Central memory CD4-positive, alpha-beta T cell (primary cell): Measurements from ENCODE around the gene SRSF4.
"Not testable (repeated sequence)": the region's sequence is repeated elsewhere in the genome, so short reads cannot be mapped to it uniquely, and the experiment has no call there.

Source experiments
- DNase-seq: peaks from one replicate; pipeline ENCODE4 v3.0.0; 2022

SRSF4 gene

DNA sequence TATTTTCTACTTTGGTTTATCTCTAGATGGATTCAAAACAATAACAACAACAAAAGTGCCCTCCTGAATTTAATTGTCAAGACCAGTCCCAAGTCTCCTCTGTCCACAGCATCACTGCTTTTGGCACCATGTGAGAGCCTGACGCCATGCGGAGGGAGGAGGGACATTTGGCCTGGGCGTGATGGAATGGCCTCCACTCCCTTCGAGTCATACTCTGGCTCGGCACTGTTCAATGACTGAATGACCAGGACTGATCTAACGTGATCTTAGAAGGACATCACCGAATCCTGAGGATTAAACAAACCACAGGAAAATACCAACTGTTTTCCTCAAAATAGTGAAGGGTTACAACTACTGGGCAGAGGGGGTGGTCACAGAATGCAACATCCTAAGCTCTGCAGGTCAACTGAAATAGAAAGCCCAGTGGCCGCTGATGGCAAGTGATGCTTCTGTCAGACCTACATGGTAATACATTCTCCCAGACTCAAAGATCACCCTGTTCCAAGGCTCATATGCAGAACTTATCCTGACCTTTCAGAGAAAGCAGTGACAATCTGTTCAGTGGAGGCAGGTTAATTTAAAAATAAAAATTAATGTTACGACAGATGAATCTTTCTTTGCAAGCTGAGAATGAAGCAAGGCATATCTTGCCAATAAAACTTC, 19.1 kb downstream of the SRSF4 start:
- no peak for DNase-seq

DNA sequence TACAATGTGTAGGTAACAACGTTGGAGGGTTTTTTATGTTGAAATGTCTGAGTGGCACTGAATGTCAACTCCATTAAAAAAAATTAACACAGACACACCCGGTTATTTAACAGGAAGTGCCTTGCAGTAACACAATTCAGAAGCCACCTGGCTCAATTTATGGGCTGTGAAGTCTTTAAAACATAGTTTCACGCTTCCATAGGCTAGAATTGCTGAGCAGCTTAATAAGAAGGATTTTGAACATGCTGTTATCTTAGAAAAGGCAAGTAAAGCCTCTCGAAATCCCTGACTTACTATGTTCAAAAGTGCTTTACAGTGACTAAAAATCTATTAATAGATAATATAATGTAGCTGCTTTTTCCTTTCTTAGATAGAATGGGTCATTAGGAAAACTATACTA, 19.7 kb downstream of the SRSF4 start:
- no peak for DNase-seq

DNA sequence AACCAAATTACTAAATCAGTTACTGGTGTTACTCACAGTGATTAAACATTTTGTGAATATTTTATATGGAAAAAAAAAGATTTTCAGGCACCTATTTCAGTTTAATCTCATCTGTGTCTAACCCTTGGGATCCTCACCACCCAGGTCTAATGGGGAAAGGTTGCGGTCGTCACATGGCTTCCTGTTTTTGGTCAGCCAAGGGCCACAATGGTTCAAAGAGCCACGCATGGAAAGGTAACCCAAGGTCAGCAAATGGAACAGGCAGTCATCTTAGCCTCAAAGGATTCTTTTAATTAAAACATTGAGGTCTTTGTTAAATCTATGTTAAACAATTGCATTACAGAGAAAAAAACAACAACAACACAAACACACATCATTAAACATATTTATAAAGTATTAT, 21.9 kb downstream of the SRSF4 start:
- DNase-seq = no peak

DNA sequence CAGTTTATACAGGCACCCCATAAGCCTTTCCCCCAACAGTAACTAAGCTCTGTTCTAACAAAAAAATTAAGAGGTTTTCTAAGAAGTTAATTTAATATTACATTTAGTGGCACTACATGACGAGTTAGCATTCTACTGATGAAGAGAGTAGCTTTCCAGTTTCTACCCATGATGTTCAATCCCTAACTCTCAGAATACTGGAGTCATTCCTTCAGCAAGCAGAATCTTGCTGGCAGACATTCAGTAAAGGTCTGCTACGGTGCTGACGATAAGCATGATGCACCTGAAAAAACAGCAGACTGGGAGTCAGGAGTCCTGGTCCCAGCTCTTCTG, 24.5 kb downstream of the SRSF4 start:
- no peak for DNase-seq

DNA sequence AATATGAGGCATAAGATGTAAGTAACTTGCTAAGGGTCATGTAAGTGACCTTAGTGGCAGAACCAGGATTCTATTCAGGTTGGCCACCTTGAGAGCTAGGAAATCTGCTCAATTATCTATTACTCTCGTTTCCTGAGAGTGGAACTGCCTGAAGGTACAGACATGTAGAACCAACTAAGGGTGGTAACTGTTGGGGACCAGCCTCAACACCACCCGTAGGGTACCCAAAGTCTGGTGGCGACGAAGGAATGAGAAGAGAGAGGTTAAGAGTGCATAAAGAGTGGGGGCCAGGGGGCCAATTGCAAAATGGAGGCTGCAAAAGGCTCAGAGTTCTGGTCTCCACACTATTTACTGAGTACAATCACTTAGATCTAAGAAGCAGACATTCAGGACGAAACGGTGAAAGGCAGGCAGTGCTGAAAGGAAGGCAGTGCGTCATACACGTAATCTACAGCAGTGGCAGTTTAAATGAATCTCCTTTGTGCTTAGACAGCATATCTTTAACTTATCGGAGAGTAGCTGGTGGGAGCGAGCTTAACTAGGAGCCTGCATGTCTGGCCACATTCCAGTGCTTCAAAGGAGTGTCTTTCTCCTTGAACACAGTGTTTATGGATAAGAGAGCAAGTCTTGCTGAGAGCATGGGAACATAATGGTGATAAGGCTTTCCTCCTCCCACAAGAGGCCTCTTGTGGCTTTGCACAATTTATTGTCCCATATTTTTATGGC, 25.0 kb downstream of the SRSF4 start:
- no peak for DNase-seq

DNA sequence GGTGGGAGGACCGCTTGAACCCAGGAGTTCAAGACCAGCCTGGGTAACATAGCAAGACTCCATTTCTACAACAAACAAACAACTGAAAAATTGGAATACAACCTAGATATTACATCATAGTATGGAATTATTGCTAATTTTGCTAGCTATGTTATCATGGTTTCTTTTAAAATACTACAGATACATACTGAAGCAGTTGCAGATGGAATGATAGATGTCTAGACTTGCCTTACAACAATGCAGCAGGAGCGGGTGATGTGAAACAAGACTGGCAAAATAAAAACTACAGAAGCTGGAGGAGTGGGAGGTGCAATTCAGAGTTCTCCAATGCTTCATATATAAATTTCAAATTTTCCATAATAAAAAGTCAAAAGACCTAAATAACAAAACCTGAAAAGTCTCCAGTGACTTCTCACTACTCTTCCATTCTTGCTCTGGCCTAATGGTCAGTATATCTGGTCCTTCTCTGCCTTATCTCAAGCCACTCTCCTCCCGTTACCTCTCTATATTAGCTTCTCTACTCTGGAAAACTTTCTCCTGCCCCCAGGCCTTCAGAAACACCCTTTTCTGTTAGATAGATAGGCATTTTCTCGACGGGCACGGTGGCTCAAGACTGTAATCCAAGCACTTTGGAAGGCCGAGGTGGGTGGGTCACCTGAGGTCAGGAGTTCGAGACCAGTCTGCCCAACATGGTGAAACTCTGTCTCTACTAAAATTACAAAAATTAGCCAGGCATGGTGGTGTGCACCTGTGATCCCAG, 29.5 kb downstream of the SRSF4 start:
- no peak for DNase-seq

DNA sequence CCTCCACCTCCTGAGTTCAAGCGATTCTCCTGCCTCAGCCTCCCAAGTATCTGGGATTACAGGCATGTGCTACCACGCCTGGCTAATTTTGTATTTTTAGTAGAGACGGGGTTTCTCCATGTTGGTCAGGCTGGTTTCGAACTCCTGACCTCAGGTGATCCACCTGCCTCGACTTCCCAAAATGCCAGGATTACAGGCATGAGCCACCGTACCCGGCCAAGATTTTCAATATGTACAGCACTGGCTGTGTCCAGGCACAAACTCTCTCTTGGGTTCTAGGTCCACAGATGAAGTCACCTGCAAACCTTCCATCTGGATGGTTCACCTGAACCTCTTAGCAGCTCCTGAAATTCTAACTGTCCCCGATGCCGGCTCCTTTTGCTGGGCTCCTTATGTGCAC, 31.4 kb downstream of the SRSF4 start:
- DNase-seq = not testable (repeated sequence)

DNA sequence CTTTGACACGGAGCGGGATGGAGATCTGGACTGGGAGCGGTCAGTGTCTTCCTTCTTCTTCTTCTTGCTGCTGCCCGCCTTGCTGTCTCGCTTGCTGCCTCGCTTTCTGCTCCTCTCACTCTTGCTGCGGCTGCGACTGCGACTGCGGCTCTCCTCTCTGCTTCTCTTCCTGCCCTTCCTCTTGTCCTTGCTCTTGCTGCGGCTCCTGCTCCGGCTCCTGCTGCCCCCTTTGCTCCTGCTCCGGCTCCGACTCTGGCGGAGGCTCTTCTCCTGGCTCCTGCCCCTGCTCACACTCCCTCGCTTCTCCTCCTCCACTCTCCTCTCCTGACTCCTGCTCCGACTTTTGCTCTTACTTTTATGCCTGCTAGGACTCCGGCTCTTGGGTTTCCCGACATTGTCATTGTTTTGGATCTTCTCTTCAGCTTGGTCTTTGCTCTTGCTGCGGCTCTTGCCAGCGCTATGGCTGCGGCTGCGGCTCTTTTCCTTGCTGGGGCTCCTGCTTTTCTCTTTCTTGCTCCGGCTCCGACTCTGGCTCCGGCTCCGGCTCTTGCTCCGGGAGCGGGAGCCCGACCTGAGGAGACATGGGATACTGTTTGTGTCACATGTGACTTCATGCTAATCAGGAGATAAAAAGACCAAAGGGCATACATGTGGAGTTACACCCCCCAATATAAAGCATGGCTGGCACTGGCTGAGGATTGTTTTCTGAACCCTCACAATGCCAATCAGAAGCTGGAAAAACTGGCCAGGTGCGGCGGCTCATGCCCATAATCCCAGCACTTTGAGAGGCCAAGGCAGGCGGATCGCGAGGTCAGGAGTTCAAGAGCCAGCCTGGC, 32.8 kb downstream of the SRSF4 start:
- no peak for DNase-seq

DNA sequence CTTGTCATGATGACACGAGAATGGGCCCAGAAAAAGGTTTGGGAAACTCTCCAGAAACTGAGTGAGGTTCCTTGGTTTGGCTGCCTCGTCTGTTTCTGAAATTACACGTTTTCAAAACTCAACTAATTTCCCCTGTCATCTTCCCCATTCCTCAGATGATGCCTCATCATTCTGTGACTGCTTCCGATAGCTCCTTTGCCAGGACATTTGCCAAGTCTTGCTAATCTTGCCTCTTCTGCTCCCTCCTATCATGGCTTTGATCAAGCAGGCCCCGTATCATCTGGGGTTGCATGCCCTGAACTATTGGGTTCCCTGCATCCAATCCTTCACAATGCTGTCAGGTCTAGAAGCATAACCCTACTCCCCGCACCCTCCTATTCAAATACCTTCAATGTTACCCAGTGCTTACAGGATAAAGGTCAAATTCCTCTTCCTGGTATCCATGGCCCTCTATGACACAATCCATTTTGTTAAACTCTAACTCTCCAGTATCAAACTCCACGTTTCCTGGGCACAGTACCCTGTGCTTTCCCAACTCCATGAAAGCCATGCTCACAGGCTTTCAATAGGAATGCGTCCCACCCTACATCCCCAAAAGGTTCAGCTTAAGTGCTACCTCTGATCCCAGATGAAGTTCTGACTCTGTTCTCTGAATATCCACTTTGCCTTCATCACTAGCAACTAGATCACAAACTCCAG, 35.8 kb downstream of the SRSF4 start:
- DNase-seq = no peak

DNA sequence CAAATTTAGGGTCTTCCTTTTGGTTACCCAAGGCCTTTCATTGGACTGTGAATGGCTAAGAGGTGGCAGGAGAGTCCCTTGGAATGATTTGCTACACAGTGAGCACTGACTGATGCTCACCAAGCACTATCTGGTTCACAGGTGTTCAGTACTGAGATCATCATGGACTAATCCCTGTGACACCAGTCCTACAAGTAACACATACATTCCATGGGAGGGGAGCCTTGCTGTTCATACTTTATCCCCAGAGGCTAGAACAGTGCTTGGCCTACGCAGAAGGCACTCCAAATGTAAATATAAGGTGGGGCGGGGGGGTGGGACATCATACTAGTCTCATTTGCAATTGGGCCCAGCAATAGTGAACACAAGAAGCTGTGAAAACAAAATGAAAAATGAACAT, 37.5 kb downstream of the SRSF4 start:
- DNase-seq = no peak

DNA sequence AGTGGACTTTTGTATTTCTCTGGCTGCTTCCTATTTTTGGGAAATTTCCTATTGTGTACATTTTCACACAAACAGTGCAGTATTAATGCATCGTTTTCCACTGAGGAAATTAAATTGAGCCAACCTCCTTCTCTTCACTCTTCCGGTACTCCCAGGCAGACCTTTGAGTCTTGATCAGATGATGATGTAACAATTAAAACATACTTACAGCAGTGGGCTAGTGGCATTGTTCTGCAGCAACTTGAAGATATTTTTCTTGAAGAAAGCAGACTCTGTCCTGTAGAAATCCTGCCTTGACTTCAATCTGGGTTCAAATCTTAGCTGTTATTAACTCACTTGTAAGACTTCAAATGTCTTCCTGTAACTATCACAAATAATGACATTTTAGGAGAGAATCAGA, 39.0 kb downstream of the SRSF4 start:
- no peak for DNase-seq

DNA sequence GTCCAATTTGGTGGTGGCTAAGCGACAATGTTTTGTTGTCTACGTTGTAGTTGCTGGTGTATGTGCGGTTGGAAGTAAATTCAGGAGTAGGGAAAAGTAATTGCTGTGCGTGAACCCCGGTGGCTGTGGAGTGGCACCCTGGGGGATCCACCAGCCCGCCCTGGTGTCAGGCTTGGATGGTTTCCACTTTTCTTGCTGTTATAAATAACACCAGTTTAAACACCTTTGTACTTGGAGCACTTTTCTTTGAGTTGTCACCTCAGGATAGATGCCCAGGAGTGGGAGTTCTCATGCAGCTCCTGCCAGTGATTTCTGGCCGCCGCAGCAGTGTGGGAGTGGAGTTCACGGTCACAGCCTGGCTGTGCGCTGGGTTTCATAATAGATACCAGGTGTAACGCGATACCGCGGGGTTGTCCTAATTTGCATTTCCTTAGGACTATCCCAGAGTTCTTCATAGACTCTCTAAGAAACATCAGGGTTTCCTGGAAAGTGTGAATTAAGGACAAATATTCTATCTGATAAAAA, 45.2 kb downstream of the SRSF4 start:
- no peak for DNase-seq

DNA sequence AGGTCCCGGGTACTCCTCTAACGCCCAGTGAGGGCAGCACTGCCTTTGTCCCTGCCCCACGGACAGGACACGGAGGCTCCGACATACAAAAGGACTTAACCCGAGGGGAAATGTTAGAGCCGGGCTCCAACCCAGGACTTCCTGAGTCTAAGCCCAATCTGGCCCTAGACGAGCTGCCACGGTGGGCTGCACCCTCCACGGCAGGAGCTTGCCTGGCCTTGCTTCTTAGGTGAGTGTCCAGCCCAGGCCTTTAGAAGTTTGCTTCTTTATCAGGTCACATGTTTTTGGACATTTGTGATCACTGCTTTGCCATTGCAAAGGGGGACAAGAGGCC, 47.0 kb downstream of the SRSF4 start:
- DNase-seq = no peak

DNA sequence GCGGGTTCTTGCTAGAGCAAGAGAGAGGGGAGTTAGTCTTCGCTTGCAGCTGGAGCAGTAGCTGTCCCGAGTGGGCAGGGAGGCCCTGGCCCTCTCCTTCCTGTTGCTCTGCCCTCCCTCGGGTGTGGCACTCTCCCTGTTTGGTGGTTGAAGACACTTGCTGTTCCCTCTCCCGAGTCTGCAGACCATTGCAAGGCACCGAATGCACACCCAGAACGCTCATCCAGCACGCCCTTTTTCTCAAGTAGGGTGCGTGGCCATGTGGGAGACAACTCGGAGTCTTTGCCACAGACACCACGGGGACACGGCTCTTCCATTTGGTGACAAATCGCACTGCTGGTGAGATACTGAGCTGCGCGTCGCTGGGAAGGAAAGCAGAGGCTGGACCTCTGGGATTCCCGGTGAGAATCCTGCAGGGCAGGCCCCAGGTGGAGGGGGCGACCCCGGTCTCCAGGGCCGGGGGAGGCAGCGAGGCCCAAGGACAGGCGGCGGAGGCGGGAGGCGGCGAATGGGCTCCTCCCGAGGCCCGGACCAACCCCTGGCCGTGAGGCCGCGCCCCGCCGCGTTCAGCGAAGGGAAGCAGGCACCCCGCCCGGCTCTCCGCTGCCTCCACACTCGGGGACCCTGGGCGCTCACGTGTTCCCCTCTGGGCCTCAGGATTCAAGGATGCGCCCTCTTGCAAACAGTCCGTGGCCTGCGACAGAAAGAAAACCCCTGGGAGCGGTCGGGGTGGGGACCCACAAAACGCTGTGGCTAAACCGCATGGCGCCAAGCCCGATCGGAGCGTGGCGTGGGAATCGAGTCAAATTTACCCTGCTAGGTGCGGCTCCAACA, 47.6 kb downstream of the SRSF4 start:
- no peak for DNase-seq

DNA sequence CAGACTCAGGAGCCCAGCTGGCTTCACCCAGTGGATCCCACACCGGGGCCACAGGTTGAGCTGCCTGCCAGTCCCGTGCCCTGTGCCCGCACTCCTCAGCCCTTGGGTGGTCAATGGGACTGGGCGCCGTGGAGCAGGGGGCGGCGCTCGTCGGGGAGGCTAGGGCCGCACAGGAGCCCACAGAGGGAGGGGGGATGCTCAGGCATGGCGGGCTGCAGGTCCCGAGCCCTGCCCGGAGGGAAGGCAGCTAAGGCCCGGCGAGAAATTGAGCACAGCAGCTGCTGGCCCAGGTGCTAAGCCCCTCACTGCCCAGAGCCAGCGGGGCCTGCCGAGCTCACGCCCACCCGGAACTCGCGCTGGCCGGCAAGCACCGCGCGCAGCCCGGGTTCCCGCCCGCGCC, 50.6 kb downstream of the SRSF4 start:
- DNase-seq = not testable (repeated sequence)

DNA sequence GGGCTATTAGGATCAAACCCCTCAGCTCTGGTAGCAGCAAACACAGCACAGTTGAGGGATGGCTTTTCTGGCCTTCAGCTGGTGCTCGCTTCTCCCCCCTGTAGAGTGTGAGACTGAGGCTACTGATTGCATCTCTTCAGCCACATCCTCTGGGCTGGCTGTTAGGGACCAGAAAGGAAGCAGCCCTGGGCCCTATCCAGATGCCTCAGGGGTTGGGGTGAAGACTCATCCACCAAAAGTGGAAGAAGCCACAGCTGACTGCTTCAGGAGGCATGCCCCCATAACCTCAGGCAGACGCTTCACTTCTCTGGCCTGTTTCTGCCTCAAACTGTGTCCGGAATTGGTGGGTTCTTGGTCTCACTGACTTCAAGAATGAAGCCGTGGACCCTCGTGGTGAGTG, 51.8 kb downstream of the SRSF4 start:
- DNase-seq = no peak

DNA sequence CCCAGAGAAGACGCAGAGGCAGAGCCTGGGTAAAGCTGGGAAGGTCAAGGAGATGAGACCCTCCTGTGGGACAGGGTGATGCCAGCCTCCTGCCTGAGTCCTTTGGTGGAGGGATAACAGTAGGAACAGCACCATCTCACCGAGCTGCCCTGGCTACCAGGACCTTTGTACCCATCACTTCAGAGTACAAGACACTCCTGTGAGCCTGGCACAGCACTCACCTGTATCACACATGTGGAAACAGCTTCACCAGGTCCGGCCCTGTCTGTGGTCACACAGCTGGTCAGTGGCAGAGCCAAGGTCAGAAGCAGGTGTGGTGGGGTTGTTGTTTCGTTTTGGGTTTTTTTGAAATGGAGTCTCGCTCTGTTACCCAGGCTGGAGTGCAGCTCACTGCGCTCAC, 53.0 kb downstream of the SRSF4 start:
- DNase-seq = no peak

DNA sequence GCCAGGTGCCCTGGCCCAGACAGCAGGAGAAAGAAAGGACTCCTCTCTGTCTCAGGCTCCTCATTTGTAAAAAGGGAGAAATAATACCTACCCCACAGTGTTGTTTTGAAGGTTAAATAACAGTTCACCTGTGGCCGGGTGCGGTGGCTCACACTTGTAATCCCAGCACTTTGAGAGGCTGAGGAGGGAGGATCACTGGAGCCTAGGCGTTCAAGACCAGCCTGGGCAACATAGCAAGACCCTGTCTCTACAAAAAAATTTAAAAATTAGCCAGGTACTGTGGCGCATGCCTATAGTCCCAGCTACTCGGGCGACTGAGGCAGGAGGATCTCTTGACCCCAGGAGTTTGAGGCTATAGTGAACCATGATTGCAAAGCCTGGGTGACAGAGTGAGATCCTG, 55.5 kb downstream of the SRSF4 start:
- no peak for DNase-seq

DNA sequence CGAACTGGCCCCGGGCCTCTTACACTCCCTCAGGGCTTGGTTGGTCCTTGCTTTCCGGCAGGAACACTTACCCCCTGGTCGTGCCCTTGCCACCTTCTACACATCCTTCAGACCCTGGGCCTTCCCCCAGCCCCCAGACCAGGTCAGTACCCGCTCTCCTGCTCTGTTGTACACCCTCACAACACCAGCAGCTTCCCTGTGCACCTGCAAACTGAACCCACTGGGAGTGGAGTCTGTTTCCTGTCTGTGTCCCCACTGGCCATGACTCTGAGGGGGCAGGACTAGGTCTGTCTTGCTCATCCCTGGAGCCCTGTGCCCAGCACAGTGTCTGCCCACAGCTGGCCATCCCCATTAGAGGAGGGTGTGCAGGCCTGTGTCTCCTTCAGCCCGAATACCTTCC, 55.9 kb downstream of the SRSF4 start:
- DNase-seq = no peak

DNA sequence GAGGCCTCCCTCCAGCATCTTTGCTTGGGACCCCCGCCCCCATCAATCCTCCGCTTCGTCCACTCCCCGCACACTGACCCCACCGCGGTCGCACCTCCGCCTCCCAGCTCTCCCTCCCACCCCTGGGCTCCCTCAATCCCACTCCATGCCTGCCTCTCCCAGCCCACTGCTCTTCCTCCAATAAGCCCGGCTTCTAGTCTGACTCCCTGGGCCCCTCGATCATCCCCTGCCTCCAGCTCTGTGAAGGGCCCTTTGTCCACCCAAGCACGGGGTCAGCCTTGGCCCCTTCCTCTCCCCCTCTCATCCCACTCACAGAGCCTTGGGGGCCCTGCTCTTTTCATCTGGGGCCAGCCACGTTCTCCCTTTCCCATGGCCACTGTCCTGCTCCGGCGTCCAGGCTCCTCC, 56.5 kb downstream of the SRSF4 start:
- DNase-seq = no peak
